Activated T-cell treated with anti-CD3 and anti-CD28 coated beads, Interleukin-2, amount 50 U/mL, for 1 hour (primary cell): ENCODE results near the gene DOK6.

Experiments
- DNase-seq: peaks from one replicate; pipeline ENCODE4 v3.0.0-alpha.2; 2020

DOK6 gene

DNA sequence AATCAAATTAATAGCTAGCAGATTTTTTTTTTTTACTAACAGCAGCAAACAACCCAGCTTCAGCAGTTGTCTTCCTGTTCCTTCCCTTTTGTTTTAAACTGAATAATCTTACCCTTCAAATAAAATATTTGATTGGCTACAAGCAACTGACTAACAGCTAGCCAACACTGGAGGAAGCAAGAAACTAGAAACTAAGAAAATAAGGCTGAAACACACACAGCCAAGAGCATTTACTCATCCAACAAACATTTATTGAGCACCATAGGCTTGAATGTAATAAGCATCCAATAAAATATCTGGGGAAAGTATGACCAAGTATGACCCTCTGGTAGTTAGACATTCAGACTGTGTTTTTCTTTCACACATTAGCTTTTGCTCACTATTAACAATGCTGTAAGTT, 357.8 kb downstream of the DOK6 start:
- no peak for DNase-seq

DNA sequence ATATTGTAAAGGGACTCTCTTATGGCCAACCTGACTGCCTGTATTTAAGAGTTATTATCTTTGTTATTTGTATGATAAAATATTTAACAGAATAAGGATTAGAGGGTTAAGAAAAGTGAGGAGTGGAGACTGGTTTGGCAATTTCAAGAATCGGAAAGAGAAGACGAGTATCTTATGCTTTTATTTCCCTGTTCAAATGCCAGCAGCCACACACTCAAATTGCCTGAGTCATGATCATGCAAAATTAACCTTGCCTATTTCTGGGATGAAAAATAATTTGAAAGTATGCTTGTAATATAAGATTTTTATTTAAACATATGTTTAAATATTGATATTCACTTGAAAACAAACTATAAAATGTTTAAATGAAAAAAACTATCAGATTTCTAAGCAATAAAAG, 358.4 kb downstream of the DOK6 start:
- DNase-seq, result no peak

DNA sequence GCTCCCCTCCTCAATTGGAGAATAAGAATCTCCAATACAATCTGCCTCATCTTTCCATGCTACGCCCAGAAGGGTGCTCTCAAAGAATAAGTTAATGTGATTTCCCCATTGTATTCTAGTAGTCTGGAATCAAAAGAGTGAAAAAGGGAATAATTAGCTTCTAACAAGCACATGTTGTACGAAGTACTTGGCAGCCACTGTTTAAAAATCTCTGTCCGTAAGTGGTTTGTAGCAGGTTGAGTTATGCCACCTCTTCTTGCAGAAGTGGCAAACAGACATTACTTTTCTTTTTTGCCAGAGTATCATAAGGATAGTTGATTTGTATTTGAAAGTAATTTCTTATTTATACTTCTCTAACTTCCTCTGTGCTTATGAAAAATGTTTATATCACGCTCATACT, 362.3 kb downstream of the DOK6 start:
- no peak for DNase-seq

DNA sequence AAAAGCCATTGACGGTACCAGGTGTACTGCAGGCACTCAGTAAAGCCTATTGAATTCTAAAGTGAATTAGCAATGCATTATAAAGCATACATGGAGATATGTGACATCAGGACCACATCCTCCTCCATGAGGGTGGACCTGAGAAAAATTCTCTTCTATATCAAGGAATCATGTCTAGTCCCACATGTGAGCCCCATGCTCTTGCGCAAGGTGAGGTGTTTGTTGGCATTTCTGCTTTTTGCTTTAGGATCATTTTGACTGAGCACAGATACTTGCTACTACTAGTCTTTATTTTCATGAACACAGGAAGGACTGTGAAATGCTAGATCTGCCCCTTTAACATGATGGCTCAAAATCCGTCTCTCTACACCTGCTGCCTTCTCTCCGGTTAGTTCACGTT, 363.1 kb downstream of the DOK6 start:
- no peak for DNase-seq

DNA sequence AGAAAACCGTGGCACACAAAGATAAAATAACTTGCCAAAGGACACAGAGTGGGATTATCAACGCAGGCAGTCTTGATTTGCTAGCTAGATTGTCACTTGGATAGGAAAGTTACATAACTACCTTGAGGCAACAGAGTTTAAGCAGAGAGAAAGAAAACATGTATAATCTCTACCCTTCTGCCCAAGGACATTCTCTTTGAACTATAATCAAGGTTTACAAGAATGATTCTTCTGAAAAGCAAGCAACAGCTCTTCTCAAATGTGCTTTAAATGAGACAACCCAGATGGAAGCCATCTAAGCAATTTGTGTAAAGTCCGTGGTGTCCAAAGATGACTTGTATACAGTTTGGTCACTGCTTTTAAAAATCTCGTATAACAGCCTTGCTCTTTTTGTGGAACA, 369.6 kb downstream of the DOK6 start:
- DNase-seq, result no peak

GRCh38 chr18:69774831-69775230, 374.1 kb downstream of the DOK6 start:
- DNase-seq, result no peak

DNA sequence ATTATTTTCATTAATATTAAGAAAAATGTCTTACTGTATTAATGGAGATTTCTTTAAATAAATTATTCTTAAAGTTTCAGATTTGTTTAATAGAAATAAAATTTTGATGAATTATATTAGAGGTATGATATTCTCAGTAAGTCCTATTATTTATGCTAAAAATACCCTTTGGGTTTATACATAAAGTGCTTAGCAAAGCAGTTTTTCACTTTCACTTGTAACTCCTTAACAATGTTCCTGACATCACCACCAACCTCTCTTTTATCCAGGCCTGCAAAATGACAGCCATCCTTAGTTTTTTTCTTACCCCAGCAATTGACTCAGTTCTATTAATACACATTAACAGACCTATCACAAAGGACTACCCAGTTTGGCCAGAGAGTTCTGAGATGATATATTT, 376.6 kb downstream of the DOK6 start:
- no peak for DNase-seq

GRCh38 chr18:69778680-69779079, 378.0 kb downstream of the DOK6 start:
- no peak for DNase-seq

- no peak for DNase-seq
Observed at GRCh38 chr18:69780851-69781250, 380.2 kb downstream of the DOK6 start.

GRCh38 chr18:69784815-69785214, 384.1 kb downstream of the DOK6 start:
- DNase-seq, result no peak

DNA sequence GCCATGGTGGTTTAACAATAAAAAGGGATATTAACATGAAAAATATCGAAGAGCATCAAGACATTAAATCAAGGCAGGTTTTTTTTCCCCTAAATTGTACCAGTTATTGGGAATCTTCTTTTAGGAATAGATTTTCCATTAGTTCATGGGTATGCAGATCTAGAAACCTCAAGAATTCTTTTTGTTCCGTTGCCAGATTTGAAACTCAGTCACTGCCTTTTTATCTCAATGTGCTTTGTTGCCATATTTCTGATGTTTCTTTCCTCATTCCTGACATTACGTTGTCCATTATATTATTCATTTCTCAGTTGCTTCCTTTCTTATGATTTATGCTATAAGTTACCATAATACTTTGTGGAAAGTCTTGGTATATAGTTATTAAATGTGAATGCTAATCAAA, 384.8 kb downstream of the DOK6 start:
- DNase-seq, result no peak

DNA sequence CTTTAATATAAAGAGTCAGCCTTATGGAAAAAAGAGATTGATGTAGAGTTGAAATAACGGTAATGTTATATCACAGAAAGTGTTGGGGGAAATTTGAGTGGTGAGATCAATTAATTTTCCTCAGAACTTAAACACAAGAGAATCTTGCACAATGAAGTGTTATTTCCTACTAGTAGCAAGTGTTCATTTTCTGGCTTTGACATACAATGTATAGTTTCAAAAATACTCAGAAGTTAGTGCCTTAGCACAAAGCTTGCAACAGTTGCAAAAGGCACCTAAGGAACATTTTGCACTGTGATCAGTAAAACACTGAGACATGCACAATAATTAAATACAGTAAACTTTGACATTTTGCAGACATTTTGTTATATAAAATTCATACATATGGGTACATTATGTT, 385.7 kb downstream of the DOK6 start:
- DNase-seq, result no peak

DNA sequence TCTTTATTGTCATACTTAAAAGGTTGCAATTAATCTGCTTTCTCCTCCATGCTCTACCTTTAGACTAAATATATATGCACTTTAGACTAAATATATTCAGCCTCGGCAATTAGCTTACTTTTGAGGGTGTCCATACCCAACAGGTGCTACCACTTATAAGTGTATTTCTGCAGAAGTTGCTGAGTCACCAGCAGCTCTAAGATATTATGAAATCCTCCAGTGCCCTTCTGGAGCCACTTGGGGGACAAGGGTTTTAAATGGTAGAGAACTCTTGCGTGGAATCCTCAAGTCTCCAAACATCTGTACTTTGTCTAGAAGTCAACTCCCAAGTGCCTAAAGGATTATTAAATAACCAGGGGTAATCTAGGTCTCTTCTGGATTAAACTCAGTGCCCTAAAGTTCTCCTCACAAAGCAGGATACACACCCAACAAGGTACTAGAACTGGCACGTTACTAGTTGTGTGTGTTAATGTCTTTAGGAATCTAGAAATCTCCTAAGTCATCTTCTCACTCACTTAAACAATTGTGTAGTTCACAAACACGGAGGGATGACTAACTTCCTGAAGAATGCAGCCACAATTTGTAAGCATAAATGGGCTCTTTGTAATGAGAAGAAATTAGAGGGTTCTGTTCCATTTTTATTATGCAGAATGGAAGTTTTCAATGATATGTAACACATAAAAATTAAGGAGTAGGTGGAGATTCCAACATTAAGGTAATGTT, 387.3 kb downstream of the DOK6 start:
- DNase-seq, result no peak

GRCh38 chr18:69789794-69790193, 389.1 kb downstream of the DOK6 start:
- no peak for DNase-seq

GRCh38 chr18:69790649-69791048, 390.0 kb downstream of the DOK6 start:
- no peak for DNase-seq

DNA sequence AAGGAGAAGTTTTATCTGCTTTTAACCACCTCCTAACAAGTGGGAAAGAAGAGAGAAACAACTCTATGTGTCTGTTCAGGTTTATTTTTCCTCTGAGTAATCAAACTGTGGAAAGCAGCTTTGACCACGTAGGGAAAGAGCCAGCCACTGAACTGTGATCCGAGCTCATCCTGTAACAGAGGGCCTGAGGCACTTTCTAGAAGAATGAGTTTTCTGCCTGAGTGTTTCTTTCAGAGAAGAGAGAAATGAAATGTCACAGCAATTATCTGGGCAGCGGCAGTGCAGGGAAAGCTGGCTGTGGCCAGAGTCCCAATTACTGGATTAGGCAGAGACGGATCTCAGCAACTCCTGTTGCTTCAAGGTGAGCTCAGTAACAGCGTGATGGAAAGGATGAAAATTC, 395.1 kb downstream of the DOK6 start:
- no peak for DNase-seq

DNA sequence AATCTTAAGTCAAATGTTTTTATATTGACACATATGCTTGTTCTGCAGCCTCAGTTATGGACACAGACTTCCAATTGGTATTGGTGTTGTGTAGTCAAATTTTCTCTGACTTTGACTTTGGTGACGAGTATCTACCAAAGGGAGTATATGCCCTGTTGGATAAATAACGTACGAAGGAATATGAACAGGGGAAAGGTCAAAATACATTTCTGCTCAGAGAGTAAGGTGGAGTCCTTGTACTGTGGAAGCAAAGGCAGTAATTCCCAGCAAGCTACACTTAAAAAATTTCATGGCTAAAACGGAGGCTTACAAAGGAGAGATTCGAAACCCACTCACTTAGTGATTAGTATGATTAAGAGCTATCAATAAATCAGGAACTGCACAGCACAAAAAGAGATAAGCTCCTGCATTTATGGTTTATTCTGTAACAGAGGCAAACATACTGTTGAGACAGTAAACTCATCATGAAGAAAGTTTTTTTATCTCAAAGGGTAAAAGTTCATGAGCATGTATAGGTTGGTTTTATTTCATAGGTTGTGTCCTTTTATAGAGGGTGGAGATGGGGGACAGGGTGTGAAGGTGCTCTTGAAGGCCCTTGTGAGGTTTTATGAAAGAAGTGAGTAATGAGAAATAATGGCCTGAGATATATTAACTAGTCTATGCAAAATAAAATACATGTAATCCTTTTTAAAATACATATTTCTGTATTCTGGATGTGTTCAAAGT, 404.3 kb downstream of the DOK6 start:
- no peak for DNase-seq

GRCh38 chr18:69808399-69808798, 407.7 kb downstream of the DOK6 start:
- no peak for DNase-seq

DNA sequence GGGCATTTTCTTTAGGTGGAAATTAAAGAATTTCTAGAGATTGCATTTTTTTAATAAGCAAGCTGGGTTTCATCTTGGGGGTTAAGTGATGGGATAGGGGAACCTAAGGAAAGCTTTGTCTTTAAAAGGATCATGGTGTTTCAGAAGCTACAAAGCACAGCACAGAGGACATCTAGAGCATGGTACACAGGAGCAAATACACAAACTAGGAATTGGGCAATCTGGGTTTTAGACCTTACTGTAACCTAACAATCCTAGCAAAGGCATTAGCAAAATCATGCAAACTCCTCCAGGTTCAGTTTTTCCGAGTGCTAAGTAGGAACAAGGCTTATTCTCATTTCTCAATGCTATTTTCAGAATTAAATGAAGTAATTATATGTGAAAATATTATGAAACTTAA, 412.9 kb downstream of the DOK6 start:
- no peak for DNase-seq

DNA sequence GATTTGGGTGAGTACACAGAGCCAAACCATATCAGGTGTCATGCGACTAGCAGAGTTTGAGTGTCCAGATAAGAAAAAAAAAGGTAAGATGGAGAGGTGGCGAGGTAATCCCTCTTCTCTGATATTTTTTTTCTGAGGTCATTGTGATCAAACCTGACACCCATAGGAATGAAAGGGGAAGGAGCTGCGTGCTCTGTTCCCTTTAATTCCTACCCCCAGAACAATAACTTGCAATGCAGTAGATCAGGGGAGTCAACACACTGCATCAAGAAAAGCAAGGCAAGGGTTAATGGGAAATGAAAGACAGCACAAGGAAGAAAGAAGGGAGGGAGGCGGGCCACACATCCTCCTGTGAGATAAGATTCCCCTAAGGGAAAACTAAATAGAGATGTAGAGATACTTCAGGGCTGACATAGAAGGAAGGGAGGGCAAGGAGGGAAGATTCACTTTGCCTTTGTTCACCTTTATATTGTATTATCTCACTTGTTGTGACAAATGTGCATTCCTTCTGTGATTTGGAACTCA, 414.2 kb downstream of the DOK6 start:
- DNase-seq, result no peak

- DNase-seq, result no peak
Observed at GRCh38 chr18:69817335-69817940, 416.8 kb downstream of the DOK6 start.

DNA sequence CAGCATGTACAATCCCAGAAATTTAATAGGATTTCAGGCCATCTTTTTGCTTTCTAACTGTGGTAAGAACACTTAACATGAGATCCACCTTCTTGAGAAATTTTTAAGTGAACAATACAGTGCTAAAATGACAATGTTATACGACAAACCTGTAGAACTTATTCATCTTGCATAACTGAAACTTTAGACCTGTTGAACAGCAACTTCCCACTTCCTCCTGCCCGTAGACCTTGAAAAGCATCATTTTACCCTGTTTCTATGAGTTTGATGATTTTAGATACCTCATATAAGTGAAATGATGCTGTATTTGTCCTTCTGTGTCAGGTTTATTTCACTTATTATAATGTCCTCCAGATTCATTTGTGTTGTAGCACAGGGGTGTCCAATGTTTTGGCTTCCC, 418.8 kb downstream of the DOK6 start:
- DNase-seq, result no peak

- no peak for DNase-seq
Observed at GRCh38 chr18:69820538-69820937, 419.9 kb downstream of the DOK6 start.

DNA sequence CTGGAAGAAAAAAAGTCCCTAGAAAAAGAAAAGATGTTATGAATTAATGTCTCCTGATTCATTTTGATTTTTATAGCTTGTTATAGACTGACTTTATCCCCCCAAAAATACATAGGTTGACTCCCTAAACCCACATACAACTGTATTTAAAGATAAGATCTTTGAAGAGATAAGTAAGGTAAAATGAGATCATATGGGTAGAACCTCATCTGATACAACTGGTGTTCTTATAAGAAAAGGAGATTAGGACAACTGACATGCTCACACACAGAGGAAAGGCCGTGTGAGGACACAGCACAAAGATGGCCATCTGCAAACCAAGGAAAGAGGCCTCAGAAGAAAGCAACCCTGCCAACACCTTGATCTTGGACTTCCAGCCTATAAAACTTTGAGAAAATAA, 429.5 kb downstream of the DOK6 start:
- DNase-seq, result no peak
